OCI-LY1 (cell line): Measurements from ENCODE around the gene RPLP2.
A peak's percentile ranks its signal among the peaks of the same experiment; 100 is the strongest.

ENCODE experiments used
- H2AFZ ChIP-seq: fragments of 200-600 bp; sonication (generic), shearing (Covaris generic); 2 replicates; pipeline ENCODE4 v1.6.0; 2014; ENCODE audit warnings: antibody characterized with exemption, mild to moderate bottlenecking, low read length
- H3F3A ChIP-seq: fragments of 200-600 bp; sonication (generic), shearing (Covaris generic); 2 replicates; pipeline ENCODE4 v1.6.0; 2014; ENCODE audit warnings: mild to moderate bottlenecking, antibody characterized with exemption, low read length, moderate library complexity; ENCODE audit not compliant: insufficient read depth
- H3K27ac ChIP-seq: fragments of 200-600 bp; sonication (generic); 2 replicates; pipeline ENCODE4 v1.5.1; 2014; ENCODE audit warnings: low read length, mixed run types, mild to moderate bottlenecking, low read depth; ENCODE audit not compliant: poor library complexity, severe bottlenecking
- H3K27me3 ChIP-seq: fragments of 200-600 bp; sonication (generic); 2 replicates; pipeline ENCODE4 v1.6.0; 2014; ENCODE audit warnings: antibody characterized with exemption, mild to moderate bottlenecking, low read length, moderate library complexity; ENCODE audit not compliant: insufficient read depth
- H3K36me3 ChIP-seq: fragments of 200-600 bp; sonication (generic); 2 replicates; pipeline ENCODE4 v1.6.1; 2014; ENCODE audit warnings: mild to moderate bottlenecking, antibody characterized with exemption, low read length, moderate library complexity, mixed read lengths; ENCODE audit not compliant: insufficient read depth
- H3K4me1 ChIP-seq: fragments of 200-600 bp; sonication (generic); 2 replicates; pipeline ENCODE4 v1.5.1; 2014; ENCODE audit warnings: mild to moderate bottlenecking, low read length, moderate library complexity; ENCODE audit not compliant: insufficient read depth, severe bottlenecking
- H3K4me2 ChIP-seq: fragments of 200-600 bp; sonication (generic), shearing (Covaris generic); 2 replicates; pipeline ENCODE4 v1.6.1; 2014; ENCODE audit warnings: low read length
- H3K4me3 ChIP-seq: fragments of 200-600 bp; sonication (generic); 2 replicates; pipeline ENCODE4 v1.5.1; 2014; ENCODE audit warnings: low read length, low read depth, mild to moderate bottlenecking, mixed read lengths; ENCODE audit not compliant: poor library complexity, severe bottlenecking
- H3K79me2 ChIP-seq: fragments of 200-600 bp; shearing (Covaris generic); 2 replicates; pipeline ENCODE4 v1.6.1; 2016; ENCODE audit warnings: mixed run types, low read length, mixed read lengths; ENCODE audit not compliant: insufficient read depth
- H3K9ac ChIP-seq: fragments of 200-600 bp; sonication (generic), shearing (Covaris generic); 2 replicates; pipeline ENCODE4 v1.6.1; 2014; ENCODE audit warnings: mild to moderate bottlenecking, low read length, mixed read lengths
- H3K9me2 ChIP-seq: fragments of 200-600 bp; sonication (generic), shearing (Covaris generic); 2 replicates; pipeline ENCODE4 v1.6.1; 2014; ENCODE audit warnings: low read depth, mild to moderate bottlenecking, low read length, mixed read lengths
- H3K9me3 ChIP-seq: fragments of 200-600 bp; shearing (Covaris generic); 2 replicates; pipeline ENCODE4 v1.6.1; 2014; ENCODE audit warnings: low read length, mixed read lengths
- H4K20me1 ChIP-seq: fragments of 200-600 bp; sonication (generic), shearing (Covaris generic); 2 replicates; pipeline ENCODE4 v1.6.0; 2016; ENCODE audit warnings: mild to moderate bottlenecking, low read length; ENCODE audit not compliant: insufficient read depth
- CTCF ChIP-seq: fragments of 200-600 bp; sonication (generic), shearing (Covaris generic); IDR thresholded peaks from 2 replicates; pipeline ENCODE4 v1.5.1; 2017; ENCODE audit warnings: mild to moderate bottlenecking, antibody characterized with exemption, low read length, moderate library complexity, mixed read lengths
- EZH2 ChIP-seq: fragments of 200-600 bp; sonication (generic), shearing (Covaris generic); IDR thresholded peaks from 2 replicates; pipeline ENCODE4 v1.8.0; 2017; ENCODE audit warnings: borderline replicate concordance, mixed run types, mild to moderate bottlenecking, antibody characterized with exemption, low read length, moderate library complexity, mixed read lengths

The RPLP2 gene

GRCh38 chr11:802018-802617 is 7.6 kb upstream of the RPLP2 start:
- no peaks in the 10 kb centered on the region for H3K27me3 ChIP-seq
- H3K9me2 ChIP-seq = no peaks in the 10 kb centered on the region
- peaks cover 28% of the 10 kb centered on the region for H3K4me1 ChIP-seq
- no peak overlapping the region for H3K4me2 ChIP-seq
- TF ChIP-seq EZH2 = no peak
- TF ChIP-seq CTCF = no peak
- no peaks in the 10 kb centered on the region for H3F3A ChIP-seq
- H3K79me2 ChIP-seq = no peaks in the 10 kb centered on the region
- H2AFZ ChIP-seq = no peak overlapping the region
- no peak overlapping the region for H3K9ac ChIP-seq
- H3K36me3 ChIP-seq = peaks cover 38% of the 10 kb centered on the region
- H3K9me3 ChIP-seq = no peaks in the 10 kb centered on the region
- no peaks in the 10 kb centered on the region for H4K20me1 ChIP-seq
- no peak overlapping the region for H3K4me3 ChIP-seq
- no peak overlapping the region for H3K27ac ChIP-seq

- Histone ChIP-seq H3K4me3 (peak overlapping the region; percentile 72), H3K9ac (peak overlapping the region; percentile 87; the same call in 1 of the 2 replicates), H3F3A (no peaks in the 10 kb centered on the region), H2AFZ (no peak overlapping the region), H3K27ac (no peak overlapping the region), H3K27me3 (no peaks in the 10 kb centered on the region), H4K20me1 (no peaks in the 10 kb centered on the region), H3K4me1 (peaks cover 31% of the 10 kb centered on the region), H3K79me2 (no peaks in the 10 kb centered on the region), H3K9me2 (no peaks in the 10 kb centered on the region), H3K36me3 (peaks cover 38% of the 10 kb centered on the region), H3K4me2 (peak overlapping the region; percentile 87; the same call in 1 of the 2 replicates), H3K9me3 (no peaks in the 10 kb centered on the region)
- TF ChIP-seq EZH2 = no peak
- TF ChIP-seq CTCF = no peak
Measured at GRCh38 chr11:802693-803466, 6.9 kb upstream of the RPLP2 start.

GRCh38 chr11:803467-803742 is 6.4 kb upstream of the RPLP2 start:
- no peaks in the 10 kb centered on the region for H3K9me2 ChIP-seq
- H2AFZ ChIP-seq = no peak overlapping the region
- H3K27me3 ChIP-seq = no peaks in the 10 kb centered on the region
- H4K20me1 ChIP-seq = no peaks in the 10 kb centered on the region
- no peak for TF ChIP-seq CTCF
- TF ChIP-seq EZH2 = no peak
- H3K4me2 ChIP-seq = peak overlapping the region; percentile 87
- H3K4me1 ChIP-seq = peaks cover 36% of the 10 kb centered on the region
- H3K9ac ChIP-seq = peak overlapping the region; percentile 87; the same call in 1 of the 2 replicates
- H3K9me3 ChIP-seq = no peaks in the 10 kb centered on the region
- H3K4me3 ChIP-seq = peak overlapping the region; percentile 72
- H3K36me3 ChIP-seq = peaks cover 38% of the 10 kb centered on the region
- H3K27ac ChIP-seq = no peak overlapping the region
- no peaks in the 10 kb centered on the region for H3F3A ChIP-seq
- H3K79me2 ChIP-seq = no peaks in the 10 kb centered on the region
